Measurements from ENCODE around the gene SUPT5H. TPM values are rescaled to one million over a fixed set of nuclear protein-coding genes. Genes with fewer than 3 reads are reported as not detected.

SUPT5H gene
- total and polyA plus RNA-seq, 2 of the 13 experiments (the other 11 are each of a cell fraction or from before 2014, with no cell fraction given) = 48.2 to 51.7 TPM

DNA sequence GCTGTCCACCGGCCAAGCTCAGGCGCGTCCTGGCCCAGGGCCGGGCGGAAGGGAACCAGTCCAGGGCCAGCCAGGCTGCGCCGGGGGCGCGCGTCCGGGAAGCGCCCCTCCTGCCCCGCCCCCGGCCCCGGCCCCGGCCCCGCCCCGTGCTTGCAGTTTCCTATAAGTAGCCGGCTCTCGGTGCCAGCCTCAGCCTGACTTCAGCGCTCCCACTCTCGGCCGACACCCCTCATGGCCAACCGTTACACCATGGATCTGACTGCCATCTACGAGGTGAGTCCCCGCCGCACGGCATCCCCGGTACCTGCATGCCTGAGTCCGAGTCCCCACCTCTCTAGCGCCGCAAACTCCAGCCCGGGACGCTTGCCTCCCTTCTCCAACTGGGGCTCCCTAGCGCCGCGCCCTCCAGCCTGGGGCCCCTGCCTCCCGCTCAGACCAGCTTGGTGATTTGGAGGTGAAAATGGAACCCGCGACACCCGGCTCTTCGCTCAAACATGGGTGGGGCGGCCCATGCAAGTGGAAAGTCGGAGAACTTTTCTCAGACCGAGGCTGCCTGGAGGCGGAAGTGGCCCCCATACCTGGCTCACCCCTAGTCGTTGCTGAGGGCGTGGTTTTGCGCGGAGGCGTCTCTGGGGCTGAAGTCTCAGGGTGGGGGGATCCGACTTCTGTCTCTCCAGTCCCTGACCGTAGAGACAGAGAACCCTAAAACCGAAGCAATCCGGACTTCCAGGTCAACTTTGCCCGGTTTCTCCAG lies 38.5 kb upstream of the SUPT5H start, which contains the start of gene ZFP36 (continued):
- TF ChIP-seq AFF4 (CRISPR knock-in tag; IDR thresholded peaks at IDR 0.05) (no peak), ZNF746 (CRISPR knock-in tag; IDR thresholded peaks at IDR 0.05) (peak; percentile 45), KDM3A (CRISPR knock-in tag; IDR thresholded peaks at IDR 0.05; ENCODE audit: low read depth) (peak; percentile 30; the same call in 1 of the 2 replicates), ZNF652 (CRISPR knock-in tag; IDR thresholded peaks at IDR 0.05; ENCODE audit: borderline replicate concordance, low read depth) (0 out of 2 replicates have a peak, but pooled peaks have one; percentile 12), CEBPG (CRISPR knock-in tag; IDR thresholded peaks at IDR 0.05) (no peak), CREM (IDR thresholded peaks at IDR 0.05) (0 out of 2 replicates have a peak, but pooled peaks have one; percentile 12), CREM (CRISPR knock-in tag; IDR thresholded peaks at IDR 0.05) (no peak)
- TF ChIP-seq, protein P1, sequence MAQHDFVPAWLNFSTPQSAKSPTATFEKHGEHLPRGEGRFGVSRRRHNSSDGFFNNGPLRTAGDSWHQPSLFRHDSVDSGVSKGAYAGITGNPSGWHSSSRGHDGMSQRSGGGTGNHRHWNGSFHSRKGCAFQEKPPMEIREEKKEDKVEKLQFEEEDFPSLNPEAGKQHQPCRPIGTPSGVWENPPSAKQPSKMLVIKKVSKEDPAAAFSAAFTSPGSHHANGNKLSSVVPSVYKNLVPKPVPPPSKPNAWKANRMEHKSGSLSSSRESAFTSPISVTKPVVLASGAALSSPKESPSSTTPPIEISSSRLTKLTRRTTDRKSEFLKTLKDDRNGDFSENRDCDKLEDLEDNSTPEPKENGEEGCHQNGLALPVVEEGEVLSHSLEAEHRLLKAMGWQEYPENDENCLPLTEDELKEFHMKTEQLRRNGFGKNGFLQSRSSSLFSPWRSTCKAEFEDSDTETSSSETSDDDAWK (CRISPR knock-in tag; IDR thresholded peaks at IDR 0.05) = no peak
- TF ChIP-seq, protein P2, sequence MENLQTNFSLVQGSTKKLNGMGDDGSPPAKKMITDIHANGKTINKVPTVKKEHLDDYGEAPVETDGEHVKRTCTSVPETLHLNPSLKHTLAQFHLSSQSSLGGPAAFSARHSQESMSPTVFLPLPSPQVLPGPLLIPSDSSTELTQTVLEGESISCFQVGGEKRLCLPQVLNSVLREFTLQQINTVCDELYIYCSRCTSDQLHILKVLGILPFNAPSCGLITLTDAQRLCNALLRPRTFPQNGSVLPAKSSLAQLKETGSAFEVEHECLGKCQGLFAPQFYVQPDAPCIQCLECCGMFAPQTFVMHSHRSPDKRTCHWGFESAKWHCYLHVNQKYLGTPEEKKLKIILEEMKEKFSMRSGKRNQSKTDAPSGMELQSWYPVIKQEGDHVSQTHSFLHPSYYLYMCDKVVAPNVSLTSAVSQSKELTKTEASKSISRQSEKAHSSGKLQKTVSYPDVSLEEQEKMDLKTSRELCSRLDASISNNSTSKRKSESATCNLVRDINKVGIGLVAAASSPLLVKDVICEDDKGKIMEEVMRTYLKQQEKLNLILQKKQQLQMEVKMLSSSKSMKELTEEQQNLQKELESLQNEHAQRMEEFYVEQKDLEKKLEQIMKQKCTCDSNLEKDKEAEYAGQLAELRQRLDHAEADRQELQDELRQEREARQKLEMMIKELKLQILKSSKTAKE (CRISPR knock-in tag; IDR thresholded peaks at IDR 0.05; ENCODE audit: borderline replicate concordance) = peak; percentile 30; the same call in 1 of the 2 replicates
- TF ChIP-seq, protein P3, sequence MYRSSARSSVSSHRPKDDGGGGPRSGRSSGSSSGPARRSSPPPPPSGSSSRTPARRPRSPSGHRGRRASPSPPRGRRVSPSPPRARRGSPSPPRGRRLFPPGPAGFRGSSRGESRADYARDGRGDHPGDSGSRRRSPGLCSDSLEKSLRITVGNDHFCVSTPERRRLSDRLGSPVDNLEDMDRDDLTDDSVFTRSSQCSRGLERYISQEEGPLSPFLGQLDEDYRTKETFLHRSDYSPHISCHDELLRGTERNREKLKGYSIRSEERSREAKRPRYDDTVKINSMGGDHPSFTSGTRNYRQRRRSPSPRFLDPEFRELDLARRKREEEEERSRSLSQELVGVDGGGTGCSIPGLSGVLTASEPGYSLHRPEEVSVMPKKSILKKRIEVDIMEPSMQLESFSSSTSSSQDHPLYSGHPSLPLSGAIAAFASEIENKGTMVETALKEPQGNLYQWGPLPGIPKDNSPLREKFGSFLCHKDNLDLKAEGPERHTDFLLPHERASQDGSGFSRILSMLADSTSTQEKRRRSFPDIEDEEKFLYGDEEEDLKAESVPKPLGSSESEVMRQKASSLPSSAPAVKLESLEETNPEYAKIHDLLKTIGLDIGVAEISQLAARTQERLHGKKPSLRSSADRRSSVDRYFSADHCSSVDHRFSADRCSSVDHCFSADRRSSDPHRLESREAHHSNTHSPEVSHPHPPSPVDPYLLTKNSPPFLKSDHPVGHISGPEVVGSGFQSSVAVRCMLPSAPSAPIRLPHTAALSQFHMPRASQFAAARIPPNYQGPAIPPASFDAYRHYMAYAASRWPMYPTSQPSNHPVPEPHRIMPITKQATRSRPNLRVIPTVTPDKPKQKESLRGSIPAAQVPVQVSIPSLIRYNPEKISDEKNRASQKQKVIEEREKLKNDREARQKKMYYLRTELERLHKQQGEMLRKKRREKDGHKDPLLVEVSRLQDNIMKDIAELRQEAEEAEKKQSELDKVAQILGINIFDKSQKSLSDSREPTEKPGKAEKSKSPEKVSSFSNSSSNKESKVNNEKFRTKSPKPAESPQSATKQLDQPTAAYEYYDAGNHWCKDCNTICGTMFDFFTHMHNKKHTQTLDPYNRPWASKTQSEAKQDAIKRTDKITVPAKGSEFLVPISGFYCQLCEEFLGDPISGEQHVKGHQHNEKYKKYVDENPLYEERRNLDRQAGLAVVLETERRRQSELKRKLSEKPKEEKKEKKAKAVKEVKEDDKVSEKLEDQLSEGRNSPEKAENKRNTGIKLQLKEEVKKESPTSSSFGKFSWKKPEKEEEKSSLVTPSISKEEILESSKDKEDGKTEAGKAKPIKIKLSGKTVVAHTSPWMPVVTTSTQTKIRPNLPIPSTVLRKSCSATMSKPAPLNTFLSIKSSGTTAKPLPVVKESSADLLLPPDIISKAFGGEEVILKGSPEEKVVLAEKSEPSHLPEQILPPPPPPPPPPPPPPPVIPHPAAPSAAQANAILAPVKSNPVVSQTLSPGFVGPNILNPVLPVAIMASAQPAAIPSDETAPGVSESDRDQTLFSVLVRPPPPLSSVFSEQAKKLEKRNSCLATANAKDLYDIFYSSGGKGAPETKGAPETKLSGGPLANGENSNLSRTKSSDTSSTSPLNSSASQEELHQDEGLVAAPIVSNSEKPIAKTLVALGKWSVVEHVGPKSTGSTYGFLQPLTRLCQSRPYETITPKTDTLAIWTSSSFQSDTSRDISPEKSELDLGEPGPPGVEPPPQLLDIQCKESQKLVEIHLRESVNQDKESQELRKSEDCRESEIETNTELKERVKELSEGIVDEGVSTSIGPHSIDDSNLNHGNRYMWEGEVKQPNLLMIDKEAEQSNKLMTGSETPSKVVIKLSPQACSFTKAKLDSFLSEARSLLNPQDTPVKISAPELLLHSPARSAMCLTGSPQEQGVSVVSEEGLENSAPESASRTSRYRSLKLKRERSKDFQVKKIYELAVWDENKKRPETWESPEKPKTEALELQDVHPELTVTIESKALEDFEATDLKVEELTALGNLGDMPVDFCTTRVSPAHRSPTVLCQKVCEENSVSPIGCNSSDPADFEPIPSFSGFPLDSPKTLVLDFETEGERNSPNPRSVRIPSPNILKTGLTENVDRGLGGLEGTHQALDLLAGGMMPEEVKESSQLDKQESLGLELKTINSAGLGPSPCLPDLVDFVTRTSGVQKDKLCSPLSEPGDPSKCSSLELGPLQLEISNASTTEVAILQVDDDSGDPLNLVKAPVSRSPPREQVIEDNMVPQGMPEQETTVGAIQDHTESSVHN (CRISPR knock-in tag; IDR thresholded peaks at IDR 0.05) = no peak
- TF ChIP-seq, protein P4, sequence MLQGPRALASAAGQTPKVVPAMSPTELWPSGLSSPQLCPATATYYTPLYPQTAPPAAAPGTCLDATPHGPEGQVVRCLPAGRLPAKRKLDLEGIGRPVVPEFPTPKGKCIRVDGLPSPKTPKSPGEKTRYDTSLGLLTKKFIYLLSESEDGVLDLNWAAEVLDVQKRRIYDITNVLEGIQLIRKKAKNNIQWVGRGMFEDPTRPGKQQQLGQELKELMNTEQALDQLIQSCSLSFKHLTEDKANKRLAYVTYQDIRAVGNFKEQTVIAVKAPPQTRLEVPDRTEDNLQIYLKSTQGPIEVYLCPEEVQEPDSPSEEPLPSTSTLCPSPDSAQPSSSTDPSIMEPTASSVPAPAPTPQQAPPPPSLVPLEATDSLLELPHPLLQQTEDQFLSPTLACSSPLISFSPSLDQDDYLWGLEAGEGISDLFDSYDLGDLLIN (CRISPR knock-in tag; IDR thresholded peaks at IDR 0.05; ENCODE audit: borderline replicate concordance) = no peak
